ENCODE results near the gene PRSS27. TPM values are rescaled to one million over a fixed set of nuclear protein-coding genes. Genes with fewer than 3 reads are reported as not detected.
A peak's percentile ranks its signal among the peaks of the same experiment; 100 is the strongest.

The PRSS27 gene
- total and polyA plus RNA-seq, 11 donors = 0.19 to 1.3 (median 0.39) TPM; not detected in 3

DNA sequence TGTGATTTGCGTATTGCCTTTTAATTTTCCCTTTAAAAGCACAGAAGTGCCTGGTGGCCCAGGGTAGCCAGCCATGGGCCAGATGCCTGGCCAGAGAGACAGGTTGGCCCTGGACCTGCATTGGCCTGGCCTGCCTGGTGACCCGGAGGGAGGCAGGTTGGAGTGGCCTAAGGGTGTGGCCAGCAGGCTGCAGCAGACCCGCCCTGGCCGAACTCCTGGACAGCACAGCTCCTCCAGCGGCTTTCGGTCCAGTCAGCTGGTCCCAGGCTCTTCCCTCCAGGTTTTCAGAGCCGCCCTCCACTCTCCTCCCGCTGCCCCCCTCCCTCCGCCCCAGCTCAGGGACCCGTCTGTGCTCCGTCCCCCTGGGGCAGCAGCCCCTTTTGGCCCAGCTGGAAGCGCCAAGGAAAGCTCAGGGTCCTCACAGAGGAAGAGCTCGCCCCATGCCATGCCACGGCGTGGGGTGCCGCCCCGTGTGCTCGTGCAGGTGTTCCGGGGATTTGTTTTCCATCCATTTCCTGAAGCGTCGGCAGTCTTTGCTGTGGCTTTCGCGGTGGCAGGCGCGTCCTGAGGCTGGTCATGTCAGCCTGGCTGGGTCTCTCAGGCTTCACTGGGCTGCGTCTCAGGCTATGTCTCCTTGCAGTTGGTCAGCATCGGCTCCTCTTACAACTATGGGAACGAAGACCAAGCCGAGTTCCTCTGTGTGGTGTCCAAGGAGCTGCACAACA lies 18.1 kb downstream of the PRSS27 start:
- no peak overlapping the region for H3K4me3 ChIP-seq
- H3K4me1 ChIP-seq = peaks cover 0 to 24% (median 11%) of the 10 kb centered on the region in 12 donors
- peaks cover 0 to 95% (median 67%) of the 10 kb centered on the region in 9 donors for H3K36me3 ChIP-seq
- ATAC-seq (no peak), DNase-seq (peak in 1 of 5 donors; percentile 18)
- no peaks in the 10 kb centered on the region for H3K27me3 ChIP-seq
- no peaks in the 10 kb centered on the region for H3K9me3 ChIP-seq
- TF ChIP-seq POLR2A (IDR thresholded peaks at IDR 0.05) = no peak
- TF ChIP-seq, protein P1, sequence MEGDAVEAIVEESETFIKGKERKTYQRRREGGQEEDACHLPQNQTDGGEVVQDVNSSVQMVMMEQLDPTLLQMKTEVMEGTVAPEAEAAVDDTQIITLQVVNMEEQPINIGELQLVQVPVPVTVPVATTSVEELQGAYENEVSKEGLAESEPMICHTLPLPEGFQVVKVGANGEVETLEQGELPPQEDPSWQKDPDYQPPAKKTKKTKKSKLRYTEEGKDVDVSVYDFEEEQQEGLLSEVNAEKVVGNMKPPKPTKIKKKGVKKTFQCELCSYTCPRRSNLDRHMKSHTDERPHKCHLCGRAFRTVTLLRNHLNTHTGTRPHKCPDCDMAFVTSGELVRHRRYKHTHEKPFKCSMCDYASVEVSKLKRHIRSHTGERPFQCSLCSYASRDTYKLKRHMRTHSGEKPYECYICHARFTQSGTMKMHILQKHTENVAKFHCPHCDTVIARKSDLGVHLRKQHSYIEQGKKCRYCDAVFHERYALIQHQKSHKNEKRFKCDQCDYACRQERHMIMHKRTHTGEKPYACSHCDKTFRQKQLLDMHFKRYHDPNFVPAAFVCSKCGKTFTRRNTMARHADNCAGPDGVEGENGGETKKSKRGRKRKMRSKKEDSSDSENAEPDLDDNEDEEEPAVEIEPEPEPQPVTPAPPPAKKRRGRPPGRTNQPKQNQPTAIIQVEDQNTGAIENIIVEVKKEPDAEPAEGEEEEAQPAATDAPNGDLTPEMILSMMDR (IDR thresholded peaks at IDR 0.05) = no peak
- H3K27ac ChIP-seq = no peak overlapping the region
- WGBS, 4 donors = 92 to 95% (median 94%) methylated on average over 27 to 29 of the region's 29 CpGs
- intact Hi-C loops (cut with DNase I) = no loop called here

DNA sequence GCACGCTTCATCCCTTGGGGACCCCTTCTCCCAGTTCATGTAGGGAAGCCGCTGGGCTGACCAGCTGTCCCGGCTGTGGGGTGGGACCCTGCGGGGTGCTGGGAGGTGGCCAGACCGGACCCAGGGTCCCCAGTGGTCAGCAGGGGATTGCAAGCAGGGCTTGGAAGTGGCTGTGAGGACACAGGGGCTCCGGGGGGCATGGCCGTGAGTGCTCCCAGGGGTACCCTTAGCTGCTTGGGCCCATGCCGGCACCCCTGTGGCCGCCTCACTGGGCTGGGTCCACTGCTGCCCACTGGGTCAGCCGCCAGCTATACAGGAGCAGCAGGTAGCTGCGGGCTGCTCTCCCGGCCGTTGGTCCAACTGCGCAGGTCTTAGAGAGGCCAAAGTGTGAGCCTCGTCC lies 18.8 kb downstream of the PRSS27 start:
- no peak overlapping the region for H3K4me3 ChIP-seq
- no peaks in the 10 kb centered on the region for H3K27me3 ChIP-seq
- no peak overlapping the region for H3K27ac ChIP-seq
- intact Hi-C loops (cut with DNase I) = no loop called here
- peaks cover 0 to 24% (median 11%) of the 10 kb centered on the region in 12 donors for H3K4me1 ChIP-seq
- ATAC-seq (no peak), DNase-seq (peak in 1 of 5 donors; percentile 55)
- peaks cover 0 to 98% (median 70%) of the 10 kb centered on the region in 9 donors for H3K36me3 ChIP-seq
- H3K9me3 ChIP-seq = no peaks in the 10 kb centered on the region
- TF ChIP-seq, protein P1 (IDR thresholded peaks at IDR 0.05) = no peak
- TF ChIP-seq POLR2A (IDR thresholded peaks at IDR 0.05) = no peak
- WGBS, 4 donors = 95 to 96% (median 95%) methylated on average over 9 to 15 of the region's 15 CpGs

DNA sequence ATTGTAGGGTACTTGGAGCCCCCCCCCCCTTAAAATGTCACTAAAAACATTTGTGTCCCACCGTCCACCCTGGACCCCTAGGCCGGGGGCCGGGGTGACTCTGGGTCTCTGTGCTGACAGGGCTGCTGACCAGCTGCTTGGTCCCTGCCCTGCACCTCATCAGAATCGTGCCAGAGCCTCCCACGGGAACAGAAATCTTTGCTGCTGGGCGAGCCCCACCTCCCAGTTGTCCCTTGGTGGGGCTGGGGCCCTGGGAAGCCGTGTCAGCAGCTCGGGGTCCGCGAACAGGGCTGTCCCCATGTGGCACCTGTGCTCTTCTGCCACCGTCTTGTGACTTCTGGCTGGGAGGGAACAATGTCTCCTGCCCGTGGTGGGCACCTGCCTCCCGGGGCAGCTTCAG lies 19.2 kb downstream of the PRSS27 start:
- Histone ChIP-seq H3K4me1 (peaks cover 0 to 24% (median 11%) of the 10 kb centered on the region in 12 donors), H3K9me3 (no peaks in the 10 kb centered on the region), H3K36me3 (peaks cover 0 to 93% (median 70%) of the 10 kb centered on the region in 9 donors), H3K4me3 (no peak overlapping the region), H3K27ac (no peak overlapping the region), H3K27me3 (no peaks in the 10 kb centered on the region)
- WGBS, 4 donors = 86 to 90% (median 90%) methylated on average over 5 to 13 of the region's 13 CpGs
- ATAC-seq (no peak), DNase-seq (no peak)
- TF ChIP-seq, protein P1 (IDR thresholded peaks at IDR 0.05) = no peak
- no peak for TF ChIP-seq POLR2A (IDR thresholded peaks at IDR 0.05)
- intact Hi-C loops (cut with DNase I) = no loop called here

DNA sequence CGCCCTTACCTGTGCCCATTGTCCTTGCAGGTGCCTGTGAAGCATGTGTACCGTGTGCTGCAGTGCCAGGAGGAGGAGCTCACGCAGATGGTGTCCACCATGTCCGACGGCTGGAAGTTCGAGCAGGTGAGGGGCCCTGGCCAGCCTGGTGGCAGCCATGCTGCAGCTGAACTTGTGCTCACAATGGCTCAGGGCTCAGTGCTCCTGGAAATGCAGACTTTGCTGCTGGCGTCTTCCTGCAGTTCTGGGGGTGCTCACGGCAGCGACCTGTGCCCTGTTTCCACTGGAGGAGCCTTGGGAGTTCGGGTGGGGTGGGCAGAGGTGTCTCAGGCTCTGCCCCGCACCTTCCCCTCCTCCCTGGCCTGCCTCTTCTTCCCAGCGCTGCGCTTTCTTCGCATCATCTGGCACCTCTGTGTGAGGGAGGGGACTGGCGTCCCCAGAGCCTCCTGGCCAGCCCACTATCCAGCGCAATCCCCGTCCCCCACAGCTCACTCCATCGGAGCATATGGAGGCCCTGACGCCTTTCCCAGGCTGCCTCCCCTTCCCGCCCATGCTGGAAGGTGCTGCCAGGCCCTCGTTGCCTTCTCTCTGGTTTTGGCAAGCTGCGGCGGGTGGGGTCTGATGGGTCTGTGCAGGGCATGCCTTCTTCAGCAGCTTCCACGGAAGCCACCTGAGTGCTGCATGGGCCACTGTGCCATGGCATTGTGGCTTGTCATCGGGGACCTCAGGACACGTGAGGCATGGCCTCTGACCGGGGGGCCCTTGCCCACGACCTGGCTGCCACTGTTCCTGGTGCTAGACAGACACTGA lies 20.0 kb downstream of the PRSS27 start:
- TF ChIP-seq, protein P1 (IDR thresholded peaks at IDR 0.05) = no peak
- TF ChIP-seq POLR2A (IDR thresholded peaks at IDR 0.05) = no peak
- H3K4me3 ChIP-seq = no peak overlapping the region
- intact Hi-C loops (cut with DNase I) = loop anchor here in 1 of 10 donors (10.0 kb wide), 1 partner anchor 55 kb away; the partner anchor contains the start of gene SRRM2
- DNase-seq = no peak
- peaks cover 0 to 22% (median 11%) of the 10 kb centered on the region in 12 donors for H3K4me1 ChIP-seq
- H3K27ac ChIP-seq = peak overlapping the region in 1 of 12 donors; percentile 42
- H3K9me3 ChIP-seq = no peaks in the 10 kb centered on the region
- ATAC-seq = no peak
- H3K36me3 ChIP-seq = peaks cover 0 to 85% (median 63%) of the 10 kb centered on the region in 9 donors
- WGBS, 4 donors = 89 to 92% (median 90%) methylated on average over 18 to 28 of the region's 28 CpGs
- no peaks in the 10 kb centered on the region for H3K27me3 ChIP-seq
